SU-DHL-6 (cell line): Measurements from ENCODE around the gene IER5.

ENCODE experiments used
- CTCF ChIP-seq: fragments of 200-600 bp; sonication (generic); IDR thresholded peaks from one replicate; pipeline ENCODE4 v1.5.1; 2017; ENCODE audit warnings: antibody characterized with exemption, mild to moderate bottlenecking, low read length, moderate library complexity; ENCODE audit not compliant: insufficient read depth, poor library complexity, severe bottlenecking
- EZH2phosphoT487 ChIP-seq: fragments of 200-600 bp; sonication (generic), shearing (Covaris generic); conservative IDR thresholded peaks from 2 replicates; pipeline ENCODE4 v1.6.1; 2018; ENCODE audit warnings: mild to moderate bottlenecking, antibody characterized with exemption, low read length, moderate library complexity, mixed read lengths

GRCh38 chr1:181076852-181077251, 11.6 kb upstream of the IER5 start:
- TF ChIP-seq CTCF (no peak), EZH2phosphoT487 (no peak)
